Activated CD8-positive, alpha-beta memory T cell treated with anti-CD3 and anti-CD28 coated beads, Interleukin-2, amount 10 ng/mL, durations not matched to agents 7 days and 5 days (primary cell): ENCODE results near the gene NDUFA13. TPM values are rescaled to one million over a fixed set of nuclear protein-coding genes. Genes with fewer than 3 reads are reported as not detected.

ENCODE experiments used
- ATAC-seq: fragments of 150-1000 bp; cut with Tn5 transposase; one replicate; pipeline ENCODE4 v1.10.0; 2021; ENCODE audit warnings: moderate library complexity
- CTCF ChIA-PET: fragments of 350-600 bp; sonication (Branson Sonifier 250); formaldehyde crosslinking; loops from one replicate; lab custom pipeline; 2021; ENCODE audit warnings: antibody characterized with exemption; lab: Charles Lee
- DNase-seq: peaks from one replicate; pipeline ENCODE4 v3.0.0-alpha.2; 2020
- H3K27ac Mint-ChIP-seq: one replicate; pipeline ENCODE4 v1.8.0; 2021; ENCODE audit warnings: mild to moderate bottlenecking, mixed read lengths
- H3K27me3 Mint-ChIP-seq: one replicate; pipeline ENCODE4 v1.8.0; 2021; ENCODE audit warnings: mixed read lengths
- H3K36me3 Mint-ChIP-seq: one replicate; pipeline ENCODE4 v1.8.0; 2021; ENCODE audit warnings: mild to moderate bottlenecking, mixed read lengths
- H3K4me1 Mint-ChIP-seq: one replicate; pipeline ENCODE4 v1.8.0; 2021; ENCODE audit warnings: mixed read lengths
- H3K4me3 Mint-ChIP-seq: one replicate; pipeline ENCODE4 v1.8.0; 2021; ENCODE audit warnings: mild to moderate bottlenecking, moderate library complexity, mixed read lengths
- H3K9me3 Mint-ChIP-seq: one replicate; pipeline ENCODE4 v1.8.0; 2022; ENCODE audit warnings: low read depth, mixed read lengths
- total RNA-seq, 2 experiments: library from RNA; stranded (reverse); gene quantifications; one replicate each; pipeline ENCODE4 v1.2.3, GENCODE V29; 2021

The NDUFA13 gene
- total RNA-seq, 2 experiments from 2014 or later, result 372 to 417 TPM

DNA sequence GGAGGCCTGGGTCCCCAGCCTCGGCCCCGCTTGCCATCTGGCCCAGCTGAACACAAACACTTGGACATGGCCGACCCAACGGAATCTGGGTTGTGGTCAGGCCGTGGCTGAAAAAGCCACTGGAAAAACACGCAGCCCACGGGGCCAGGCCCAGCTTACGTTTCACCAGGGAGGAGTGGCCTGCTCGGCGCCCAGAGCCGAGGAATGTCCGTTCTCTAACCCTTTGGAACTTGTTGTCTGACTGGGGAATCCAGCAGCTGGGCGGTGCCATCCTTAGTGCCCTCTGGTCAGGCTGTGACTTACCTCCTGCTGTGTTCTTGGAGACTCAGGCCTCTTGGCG, 35.8 kb downstream of the NDUFA13 start:
- peaks cover 3% of the 10 kb centered on the region for H3K27me3 Mint-ChIP-seq
- no peaks in the 10 kb centered on the region for H3K36me3 Mint-ChIP-seq
- peaks cover 4% of the 10 kb centered on the region for H3K4me1 Mint-ChIP-seq
- ATAC-seq, result no peak
- H3K9me3 Mint-ChIP-seq, result no peaks in the 10 kb centered on the region
- no peak for DNase-seq
- CTCF ChIA-PET, result interaction anchor here (0.6 to 11.6 kb wide), 12 partner anchors 8 to 87 kb away, joined by 3 to 119 read pairs (median 6); partner anchors contain the start of genes LPAR2, NDUFA13, PBX4 and TSSK6
- H3K4me3 Mint-ChIP-seq, result no peak overlapping the region
- H3K27ac Mint-ChIP-seq, result no peak overlapping the region

DNA sequence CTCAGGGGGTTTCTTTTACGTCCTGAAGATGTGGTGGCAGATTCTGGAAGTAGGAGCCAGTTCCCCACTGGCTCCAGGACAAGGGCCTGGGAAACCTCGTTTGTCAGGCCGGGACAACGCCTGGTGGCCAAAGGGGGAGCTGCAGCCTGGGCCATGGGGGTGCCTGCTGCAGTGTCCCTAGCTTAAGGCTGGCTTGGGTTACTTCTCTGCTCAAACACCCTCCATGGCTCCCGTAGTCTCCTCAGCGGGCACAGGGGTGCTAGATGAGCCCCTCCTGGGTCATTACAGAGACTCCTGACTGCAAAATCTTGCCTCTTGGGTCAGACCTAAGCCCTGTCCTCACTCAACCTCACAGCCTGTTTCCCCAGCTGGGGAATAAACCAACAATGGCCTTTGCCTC, 36.8 kb downstream of the NDUFA13 start:
- CTCF ChIA-PET, result interaction anchor here (0.6 to 11.6 kb wide), 20 partner anchors 9 to 135 kb away, joined by 3 to 119 read pairs (median 4); partner anchors contain the start of genes GMIP, NDUFA13, PBX4 and TSSK6
- DNase-seq (no peak), ATAC-seq (no peak)
- Mint-ChIP-seq H3K9me3 (no peaks in the 10 kb centered on the region), H3K27ac (no peak overlapping the region), H3K4me3 (no peak overlapping the region), H3K36me3 (no peaks in the 10 kb centered on the region), H3K4me1 (peaks cover 4% of the 10 kb centered on the region), H3K27me3 (peaks cover 3% of the 10 kb centered on the region)

GRCh38 chr19:19553670-19554069, 37.6 kb downstream of the NDUFA13 start:
- no peak for ATAC-seq
- no peak overlapping the region for H3K27ac Mint-ChIP-seq
- no peak overlapping the region for H3K4me3 Mint-ChIP-seq
- no peak for DNase-seq
- peaks cover 3% of the 10 kb centered on the region for H3K27me3 Mint-ChIP-seq
- H3K36me3 Mint-ChIP-seq, result no peaks in the 10 kb centered on the region
- no peaks in the 10 kb centered on the region for H3K9me3 Mint-ChIP-seq
- H3K4me1 Mint-ChIP-seq, result peaks cover 4% of the 10 kb centered on the region
- CTCF ChIA-PET, result interaction anchor here (0.6 to 11.6 kb wide), 30 partner anchors 8 to 136 kb away, joined by 3 to 119 read pairs (median 5); partner anchors contain the start of genes GMIP, NDUFA13, PBX4 and YJEFN3

GRCh38 chr19:19554074-19555023, 38.3 kb downstream of the NDUFA13 start:
- Mint-ChIP-seq H3K27ac (no peak overlapping the region), H3K36me3 (no peaks in the 10 kb centered on the region), H3K4me3 (no peak overlapping the region), H3K4me1 (peaks cover 4% of the 10 kb centered on the region), H3K27me3 (no peaks in the 10 kb centered on the region), H3K9me3 (no peaks in the 10 kb centered on the region)
- CTCF ChIA-PET, result interaction anchor here (0.5 to 11.6 kb wide), 35 partner anchors 7 to 113 kb away, joined by 3 to 119 read pairs (median 5); partner anchors contain the start of genes GMIP, NDUFA13, PBX4 and YJEFN3
- ATAC-seq (peak; percentile 61), DNase-seq (peak; percentile 70)

GRCh38 chr19:19558055-19558454, 42.0 kb downstream of the NDUFA13 start:
- Mint-ChIP-seq H3K27ac (no peak overlapping the region), H3K9me3 (no peaks in the 10 kb centered on the region), H3K36me3 (peaks cover 5% of the 10 kb centered on the region), H3K27me3 (no peaks in the 10 kb centered on the region), H3K4me3 (no peak overlapping the region), H3K4me1 (peaks cover 4% of the 10 kb centered on the region)
- ATAC-seq (no peak), DNase-seq (no peak)
- CTCF ChIA-PET, result interaction anchor here (0.8 to 1.3 kb wide), 5 partner anchors 10 to 82 kb away, joined by 3 to 8 read pairs (median 3); no protein-coding TSS in a partner anchor

DNA sequence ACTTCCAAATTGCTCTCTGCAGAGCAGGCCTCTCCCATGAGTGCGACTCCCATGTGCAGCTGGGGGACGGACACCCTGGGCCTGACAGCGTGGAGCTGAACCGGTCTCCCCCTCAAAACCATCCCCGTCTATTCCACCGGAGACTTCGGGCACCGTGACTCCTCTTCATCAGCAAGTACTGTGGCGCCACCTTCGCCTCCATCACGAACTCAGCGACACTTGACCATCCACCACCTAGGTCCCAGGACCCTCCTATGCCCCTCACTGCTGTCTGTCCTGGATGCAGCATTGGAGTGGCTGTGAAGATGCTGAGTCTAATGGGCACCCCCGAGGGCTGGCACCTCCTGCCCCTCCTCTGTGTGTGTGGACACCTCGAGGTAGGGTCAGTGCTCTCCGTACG, 42.6 kb downstream of the NDUFA13 start:
- Mint-ChIP-seq H3K4me3 (no peak overlapping the region), H3K27ac (no peak overlapping the region), H3K4me1 (peaks cover 3% of the 10 kb centered on the region), H3K36me3 (peaks cover 5% of the 10 kb centered on the region), H3K27me3 (no peaks in the 10 kb centered on the region), H3K9me3 (no peaks in the 10 kb centered on the region)
- no peak for ATAC-seq
- CTCF ChIA-PET, result interaction anchor here (0.8 to 1.3 kb wide), 5 partner anchors 9 to 81 kb away, joined by 3 to 8 read pairs (median 3); no protein-coding TSS in a partner anchor
- DNase-seq, result no peak

DNA sequence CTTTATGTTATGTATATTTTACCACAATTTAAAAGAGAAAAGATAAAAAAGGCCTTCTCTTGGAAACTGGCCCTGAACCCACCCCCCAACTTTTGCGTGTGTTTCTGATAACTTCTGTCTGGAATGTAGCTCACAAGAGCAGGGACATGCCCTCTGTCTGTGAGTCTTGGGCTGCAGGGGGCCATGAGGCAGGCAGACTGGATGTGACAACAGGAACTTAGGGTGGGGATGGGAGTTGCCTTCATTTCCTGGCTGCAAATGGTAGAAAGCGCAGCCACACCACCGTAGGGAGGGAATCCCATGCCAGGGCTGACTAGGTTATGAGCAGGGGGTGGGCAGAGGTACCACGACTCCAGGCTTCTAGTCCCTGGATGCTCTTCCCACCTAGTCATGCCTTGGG, 43.9 kb downstream of the NDUFA13 start:
- no peaks in the 10 kb centered on the region for H3K4me1 Mint-ChIP-seq
- no peak for DNase-seq
- CTCF ChIA-PET, result interaction anchor here (0.8 to 1.6 kb wide), 2 partner anchors 18 to 28 kb away, joined by 3 to 8 read pairs; no protein-coding TSS in a partner anchor
- H3K27ac Mint-ChIP-seq, result no peak overlapping the region
- H3K9me3 Mint-ChIP-seq, result no peaks in the 10 kb centered on the region
- no peak for ATAC-seq
- H3K4me3 Mint-ChIP-seq, result no peak overlapping the region
- H3K36me3 Mint-ChIP-seq, result peaks cover 13% of the 10 kb centered on the region
- no peaks in the 10 kb centered on the region for H3K27me3 Mint-ChIP-seq

GRCh38 chr19:19561946-19562664, 46.1 kb downstream of the NDUFA13 start:
- Mint-ChIP-seq H3K27me3 (no peaks in the 10 kb centered on the region), H3K36me3 (peaks cover 27% of the 10 kb centered on the region), H3K9me3 (no peaks in the 10 kb centered on the region), H3K4me1 (no peaks in the 10 kb centered on the region), H3K27ac (no peak overlapping the region), H3K4me3 (no peak overlapping the region)
- DNase-seq (no peak), ATAC-seq (no peak)
- CTCF ChIA-PET, result interaction anchor here (1.0 to 1.6 kb wide), 2 partner anchors 9 to 23 kb away, joined by 3 to 6 read pairs; no protein-coding TSS in a partner anchor

DNA sequence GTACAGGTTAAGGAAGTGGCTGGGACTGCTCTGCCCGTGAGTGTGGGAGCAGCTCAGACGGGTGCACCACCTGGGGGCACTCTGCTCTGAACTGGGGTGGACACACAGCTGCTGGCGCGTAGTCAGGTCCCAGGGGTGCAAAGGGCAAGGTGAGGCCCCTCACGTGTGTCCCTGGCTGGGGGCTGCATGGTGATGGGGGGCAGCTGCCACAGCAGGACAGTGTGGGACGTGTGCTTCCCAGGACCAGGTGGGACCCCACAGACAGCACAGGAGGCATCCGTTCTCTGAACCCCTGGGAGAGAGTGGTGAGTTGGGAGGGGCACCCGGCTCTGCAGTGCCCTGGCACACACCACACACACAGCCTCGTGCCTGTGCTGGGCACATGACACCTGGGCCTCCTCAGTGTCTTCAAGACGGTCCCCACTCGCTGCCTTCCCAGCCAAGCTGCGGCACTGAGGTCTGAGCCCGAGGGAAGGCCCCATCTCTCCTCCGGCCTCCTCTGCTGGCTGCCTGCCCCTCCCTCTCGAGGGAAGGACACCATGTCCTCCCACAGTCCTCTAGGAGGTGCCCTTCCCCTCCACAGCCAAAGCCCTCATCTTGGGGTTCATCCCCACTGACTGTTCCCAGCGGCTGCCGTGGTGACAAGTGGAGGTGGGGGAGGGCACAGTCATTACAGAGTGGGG, 46.8 kb downstream of the NDUFA13 start:
- ATAC-seq (peak; percentile 70), DNase-seq (peak; percentile 51)
- H3K9me3 Mint-ChIP-seq, result no peaks in the 10 kb centered on the region
- no peak overlapping the region for H3K4me3 Mint-ChIP-seq
- no peaks in the 10 kb centered on the region for H3K4me1 Mint-ChIP-seq
- H3K27ac Mint-ChIP-seq, result peak overlapping the region; percentile 57
- no peaks in the 10 kb centered on the region for H3K27me3 Mint-ChIP-seq
- CTCF ChIA-PET, result interaction anchor here (1.0 to 1.6 kb wide), 4 partner anchors 10 to 27 kb away, joined by 3 to 6 read pairs (median 3); no protein-coding TSS in a partner anchor
- peaks cover 32% of the 10 kb centered on the region for H3K36me3 Mint-ChIP-seq

DNA sequence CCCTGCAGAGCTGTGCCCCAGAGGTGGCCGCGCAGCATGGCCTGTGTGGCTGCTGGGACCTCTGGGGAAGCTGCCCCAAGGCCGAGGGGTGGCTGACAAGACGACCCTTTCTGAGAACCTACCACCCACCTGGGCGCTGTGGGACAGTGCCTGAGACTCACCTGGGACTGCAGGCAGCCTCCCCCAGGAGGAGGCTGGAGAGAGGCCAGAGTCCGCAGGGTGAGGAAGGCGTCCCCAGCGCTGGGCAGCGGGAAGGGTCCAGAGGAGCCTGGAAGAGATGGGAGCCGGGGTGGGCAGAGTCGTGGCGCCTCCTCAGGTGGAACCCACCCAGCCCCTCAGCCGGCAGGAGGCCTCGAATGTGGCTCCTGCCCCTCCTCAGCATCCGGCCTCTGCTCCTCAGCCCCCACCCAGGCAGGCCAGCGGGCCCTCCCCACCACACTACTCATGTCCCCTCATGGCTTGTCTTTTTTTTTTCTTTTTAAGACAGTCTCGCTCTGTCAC, 47.4 kb downstream of the NDUFA13 start:
- Mint-ChIP-seq H3K9me3 (no peaks in the 10 kb centered on the region), H3K27me3 (no peaks in the 10 kb centered on the region), H3K4me1 (no peaks in the 10 kb centered on the region), H3K4me3 (no peak overlapping the region), H3K36me3 (peaks cover 33% of the 10 kb centered on the region), H3K27ac (no peak overlapping the region)
- DNase-seq (no peak), ATAC-seq (peak; percentile 24)
- CTCF ChIA-PET, result interaction anchor here (1.2 kb wide), 2 partner anchors 14 to 26 kb away, joined by 3 read pairs; no protein-coding TSS in a partner anchor

- DNase-seq, result no peak
- H3K27me3 Mint-ChIP-seq, result no peaks in the 10 kb centered on the region
- no peak for ATAC-seq
- peaks cover 6% of the 10 kb centered on the region for H3K4me1 Mint-ChIP-seq
- CTCF ChIA-PET, result interaction anchor here (2.1 to 5.5 kb wide), 2 partner anchors 12 to 63 kb away, joined by 4 to 37 read pairs; no protein-coding TSS in a partner anchor
- peaks cover 55% of the 10 kb centered on the region for H3K36me3 Mint-ChIP-seq
- no peak overlapping the region for H3K4me3 Mint-ChIP-seq
- no peak overlapping the region for H3K27ac Mint-ChIP-seq
- H3K9me3 Mint-ChIP-seq, result no peaks in the 10 kb centered on the region
Observed at GRCh38 chr19:19566306-19566705, 50.3 kb downstream of the NDUFA13 start.

DNA sequence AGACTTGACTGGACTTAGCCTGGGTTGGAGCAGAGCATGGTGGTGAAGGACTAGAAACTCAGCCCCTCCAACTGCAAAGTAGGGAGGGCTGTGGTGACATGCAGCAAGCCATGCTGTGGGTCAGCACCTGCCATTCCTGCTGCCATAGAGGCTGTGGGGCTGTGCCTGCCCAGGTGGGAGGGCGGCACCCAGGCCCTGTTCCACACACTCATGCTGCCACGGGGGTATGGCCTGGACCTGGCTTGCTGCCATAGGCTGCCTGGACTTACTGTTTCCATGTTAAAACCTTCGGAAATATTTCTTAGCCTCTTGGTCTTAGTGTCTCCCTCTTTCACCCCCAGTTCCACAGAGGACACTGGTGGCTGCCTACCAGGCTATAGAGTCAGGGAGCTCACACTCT, 51.4 kb downstream of the NDUFA13 start:
- H3K9me3 Mint-ChIP-seq, result no peaks in the 10 kb centered on the region
- H3K36me3 Mint-ChIP-seq, result peaks cover 54% of the 10 kb centered on the region
- CTCF ChIA-PET, result interaction anchor here (0.9 to 5.5 kb wide), 3 partner anchors 9 to 95 kb away, joined by 3 to 37 read pairs (median 4); no protein-coding TSS in a partner anchor
- no peak for DNase-seq
- no peak for ATAC-seq
- no peak overlapping the region for H3K4me3 Mint-ChIP-seq
- H3K27me3 Mint-ChIP-seq, result no peaks in the 10 kb centered on the region
- peaks cover 6% of the 10 kb centered on the region for H3K4me1 Mint-ChIP-seq
- H3K27ac Mint-ChIP-seq, result peak overlapping the region; percentile 59
